Chondrocyte (in vitro differentiated cells): ENCODE measurements around the gene CATSPERD. TPM values are rescaled to one million over a fixed set of nuclear protein-coding genes. Genes with fewer than 3 reads are reported as not detected.
A peak's percentile ranks its signal among the peaks of the same experiment; 100 is the strongest.

ENCODE experiments used
- DNase-seq: peaks from one replicate; pipeline ENCODE4 v3.0.0; 2021; ENCODE audit warnings: mixed read lengths, low spot score
- H3K27ac Mint-ChIP-seq: one replicate; pipeline ENCODE4 v1.8.0; 2021; ENCODE audit warnings: mild to moderate bottlenecking, moderate library complexity, mixed read lengths; ENCODE audit not compliant: unreplicated experiment
- H3K27me3 Mint-ChIP-seq: 2 replicates; pipeline ENCODE4 v1.8.0; 2021; ENCODE audit warnings: low read depth, mixed read lengths
- H3K36me3 Mint-ChIP-seq: 2 replicates; pipeline ENCODE4 v1.8.0; 2021; ENCODE audit warnings: low read depth, mixed read lengths
- H3K4me1 Mint-ChIP-seq: 2 replicates; pipeline ENCODE4 v1.8.0; 2021; ENCODE audit warnings: low read depth, mild to moderate bottlenecking, mixed read lengths
- H3K4me3 Mint-ChIP-seq: one replicate; pipeline ENCODE4 v1.8.0; 2021; ENCODE audit warnings: mild to moderate bottlenecking, moderate library complexity, mixed read lengths; ENCODE audit not compliant: unreplicated experiment
- H3K9me3 Mint-ChIP-seq: 2 replicates; pipeline ENCODE4 v1.8.0; 2021; ENCODE audit warnings: low read depth, mixed read lengths
- CTCF ChIP-seq: fragments of 200-600 bp; sonication (generic); IDR thresholded peaks from 2 replicates; pipeline ENCODE4 v1.5.0; 2021; ENCODE audit warnings: antibody characterized with exemption, mild to moderate bottlenecking, moderate library complexity
- total RNA-seq: library from RNA; stranded (reverse); gene quantifications from 3 replicates; pipeline ENCODE4 v1.2.1, GENCODE V29; 2021

Gene CATSPERD
- total RNA-seq, 1 donor from 2014 or later = not detected

GRCh38 chr19:5691822-5692722 lies 28.4 kb upstream of the CATSPERD start:
- no peak for DNase-seq
- no peak for TF ChIP-seq CTCF
- peaks cover 26% of the 10 kb centered on the region for H3K36me3 Mint-ChIP-seq
- H3K27me3 Mint-ChIP-seq = no peaks in the 10 kb centered on the region
- peak overlapping the region; percentile 96 for H3K4me3 Mint-ChIP-seq
- H3K9me3 Mint-ChIP-seq = no peaks in the 10 kb centered on the region
- H3K4me1 Mint-ChIP-seq = peaks cover 29% of the 10 kb centered on the region
- H3K27ac Mint-ChIP-seq = peak overlapping the region; percentile 59

- no peaks in the 10 kb centered on the region for H3K27me3 Mint-ChIP-seq
- H3K4me3 Mint-ChIP-seq = no peak overlapping the region
- no peaks in the 10 kb centered on the region for H3K9me3 Mint-ChIP-seq
- no peak for DNase-seq
- TF ChIP-seq CTCF = no peak
- H3K27ac Mint-ChIP-seq = peak overlapping the region; percentile 59
- peaks cover 29% of the 10 kb centered on the region for H3K4me1 Mint-ChIP-seq
- H3K36me3 Mint-ChIP-seq = peaks cover 26% of the 10 kb centered on the region
These were observed 27.7 kb upstream of the CATSPERD start for GRCh38 chr19:5692723-5693194.

GRCh38 chr19:5693195-5694166 lies 27.0 kb upstream of the CATSPERD start:
- Mint-ChIP-seq H3K27me3 (no peaks in the 10 kb centered on the region), H3K27ac (peak overlapping the region; percentile 59), H3K4me3 (no peak overlapping the region), H3K9me3 (no peaks in the 10 kb centered on the region), H3K36me3 (peaks cover 26% of the 10 kb centered on the region), H3K4me1 (peaks cover 24% of the 10 kb centered on the region)
- no peak for TF ChIP-seq CTCF
- DNase-seq = peak; percentile 94

DNA sequence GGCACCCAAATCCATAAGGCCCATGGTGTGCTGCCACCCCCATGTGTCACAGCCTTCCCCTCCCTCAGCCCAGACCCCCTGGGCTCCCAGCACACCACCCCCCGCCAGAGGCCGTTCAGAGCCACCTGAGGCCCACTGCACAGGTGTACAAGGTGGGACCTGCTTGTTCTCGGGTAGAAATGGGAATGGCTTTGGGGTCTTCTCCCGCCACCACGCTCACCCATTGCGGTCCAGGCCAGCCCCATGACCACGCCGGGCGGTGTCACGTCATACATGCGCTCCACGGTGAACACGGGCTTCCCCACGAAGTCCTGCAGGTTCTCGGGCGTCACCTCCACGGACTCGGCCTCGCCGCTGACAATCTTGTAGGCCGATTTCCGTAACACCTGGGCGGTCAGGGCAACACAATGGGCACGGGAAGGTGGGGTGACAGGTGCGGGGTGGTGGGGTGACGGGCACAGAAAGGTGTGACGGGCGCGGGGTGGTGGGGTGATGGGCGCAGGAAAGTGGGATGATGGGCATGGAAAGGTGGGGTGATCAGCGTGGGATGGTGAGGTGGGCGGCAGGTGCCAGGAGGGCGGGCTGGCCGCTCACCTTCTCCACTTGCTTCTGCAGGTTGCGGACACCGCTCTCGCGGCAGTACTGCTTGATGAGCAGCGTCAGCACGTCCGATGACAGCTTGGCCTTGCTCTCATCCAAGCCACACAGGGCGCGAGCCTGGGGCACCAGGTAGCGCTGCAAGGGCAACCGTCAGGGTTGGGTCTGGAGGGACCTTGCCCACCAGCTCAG lies 26.1 kb upstream of the CATSPERD start:
- H3K36me3 Mint-ChIP-seq = peaks cover 30% of the 10 kb centered on the region
- no peaks in the 10 kb centered on the region for H3K27me3 Mint-ChIP-seq
- H3K4me1 Mint-ChIP-seq = peaks cover 24% of the 10 kb centered on the region
- no peak overlapping the region for H3K4me3 Mint-ChIP-seq
- no peak for TF ChIP-seq CTCF
- H3K9me3 Mint-ChIP-seq = no peaks in the 10 kb centered on the region
- no peak overlapping the region for H3K27ac Mint-ChIP-seq
- no peak for DNase-seq
